Fibroblast of the aortic adventitia (primary cell): ENCODE data around the gene TXNRD2. TPM values are rescaled to one million over a fixed set of nuclear protein-coding genes. Genes with fewer than 3 reads are reported as not detected.

Experiments used
- DNase-seq: peaks from one replicate; pipeline ENCODE4 v3.0.0-alpha.2; 2010; ENCODE audit warnings: low read depth
- H3K4me3 ChIP-seq: 2 replicates; pipeline ENCODE4 v1.5.1; 2011; ENCODE audit warnings: low read depth, mild to moderate bottlenecking, control low read depth, low read length, moderate library complexity
- CTCF ChIP-seq: IDR thresholded peaks from 2 replicates; pipeline ENCODE4 v1.5.1; 2011; ENCODE audit warnings: mild to moderate bottlenecking, low read length, control low read depth, inconsistent platforms; ENCODE audit not compliant: insufficient read depth
- total RNA-seq: library from RNA; depleted of rRNA; stranded (reverse); fragments of >200 nt; gene quantifications from 2 replicates; pipeline ENCODE4 v1.2.3, GENCODE V29; 2012; ENCODE audit warnings: low replicate concordance

The TXNRD2 gene
- total RNA-seq, 1 donor, result 16.4 TPM

DNA sequence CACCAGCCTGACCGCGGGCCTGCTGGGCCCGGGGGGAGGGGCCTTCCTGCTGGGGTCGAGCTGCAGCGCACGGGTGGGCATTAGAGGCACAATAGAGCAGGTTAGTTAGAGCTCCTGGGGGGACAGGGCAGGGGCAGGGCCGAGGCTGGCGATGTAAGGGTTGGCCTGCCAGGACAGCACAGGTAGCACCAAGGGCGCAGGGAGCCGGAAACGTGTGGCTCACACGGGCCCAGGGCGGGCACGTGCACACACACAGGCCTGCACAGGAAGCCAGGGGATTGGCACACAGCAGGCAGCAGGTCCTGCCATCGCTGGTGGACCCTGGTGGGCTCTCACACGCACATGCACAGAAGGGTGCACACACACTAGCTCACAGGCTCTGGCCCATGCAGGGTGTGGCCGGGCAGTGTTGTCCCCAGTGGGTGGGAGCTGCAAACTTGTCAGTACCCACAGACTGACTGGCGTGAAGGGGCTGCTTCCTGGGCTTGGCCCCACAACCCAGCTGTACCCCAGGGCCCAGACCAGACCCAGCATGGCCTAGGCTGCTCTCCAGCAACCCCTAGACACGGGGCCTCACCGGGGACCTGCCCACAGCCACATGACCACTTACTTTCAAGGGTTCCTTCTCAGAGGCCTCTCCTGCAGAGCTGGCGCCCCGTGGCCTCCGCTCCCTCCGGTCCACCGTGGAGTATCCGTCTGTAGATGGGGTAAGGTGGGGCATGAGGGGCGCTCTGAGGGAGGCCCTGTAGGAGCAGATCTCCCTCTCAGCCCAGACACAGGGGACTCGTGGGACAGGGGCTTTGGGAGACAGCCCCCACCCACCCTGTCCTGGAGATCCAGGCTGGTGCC is 29.9 kb upstream of the TXNRD2 start:
- no peak for DNase-seq
- TF ChIP-seq CTCF, result no peak
- H3K4me3 ChIP-seq, result no peak overlapping the region

- no peak overlapping the region for H3K4me3 ChIP-seq
- DNase-seq, result peak; percentile 62
- peak; percentile 94 for TF ChIP-seq CTCF
Measured at GRCh38 chr22:19970479-19971275, 29.1 kb upstream of the TXNRD2 start.

DNA sequence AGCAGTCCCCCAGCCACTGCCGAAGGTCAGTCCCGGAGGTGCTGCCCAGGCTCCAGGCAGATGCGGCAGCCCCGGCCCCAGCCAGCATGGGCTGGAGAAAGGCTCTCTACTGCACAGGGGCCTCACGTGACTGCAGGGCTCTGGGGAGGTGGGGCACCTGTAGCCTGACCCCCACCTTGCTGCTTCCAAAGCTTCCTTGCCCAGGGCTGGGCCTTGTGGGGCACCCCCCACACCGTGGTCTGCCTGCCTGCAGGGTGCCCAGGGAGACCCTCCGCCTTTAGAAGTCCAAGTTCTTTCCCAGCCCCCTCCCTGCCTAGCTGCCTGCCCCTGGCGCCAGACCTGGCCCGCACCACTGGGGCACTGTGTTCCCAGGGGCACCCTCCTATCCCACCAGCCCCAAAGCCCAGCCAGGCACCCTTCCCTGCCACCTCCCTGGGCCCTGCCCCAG is 28.4 kb upstream of the TXNRD2 start:
- no peak for TF ChIP-seq CTCF
- H3K4me3 ChIP-seq, result no peak overlapping the region
- no peak for DNase-seq

DNA sequence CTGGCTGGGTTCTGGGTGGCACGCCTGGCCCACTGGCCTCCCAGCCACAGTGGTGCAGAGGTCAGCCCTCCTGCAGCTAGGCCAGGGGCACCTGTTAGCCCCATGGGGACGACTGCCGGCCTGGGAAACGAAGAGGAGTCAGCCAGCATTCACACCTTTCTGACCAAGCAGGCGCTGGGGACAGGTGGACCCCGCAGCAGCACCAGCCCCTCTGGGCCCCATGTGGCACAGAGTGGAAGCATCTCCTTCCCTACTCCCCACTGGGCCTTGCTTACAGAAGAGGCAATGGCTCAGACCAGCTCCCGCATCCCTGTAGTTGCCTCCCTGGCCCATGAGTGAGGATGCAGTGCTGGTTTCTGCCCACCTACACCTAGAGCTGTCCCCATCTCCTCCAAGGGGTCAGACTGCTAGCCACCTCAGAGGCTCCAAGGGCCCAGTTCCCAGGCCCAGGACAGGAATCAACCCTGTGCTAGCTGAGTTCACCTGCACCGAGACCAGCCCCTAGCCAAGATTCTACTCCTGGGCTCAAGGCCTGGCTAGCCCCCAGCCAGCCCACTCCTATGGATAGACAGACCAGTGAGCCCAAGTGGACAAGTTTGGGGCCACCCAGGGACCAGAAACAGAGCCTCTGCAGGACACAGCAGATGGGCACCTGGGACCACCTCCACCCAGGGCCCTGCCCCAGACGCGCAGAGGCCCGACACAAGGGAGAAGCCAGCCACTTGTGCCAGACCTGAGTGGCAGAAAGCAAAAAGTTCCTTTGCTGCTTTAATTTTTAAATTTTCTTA is 27.7 kb upstream of the TXNRD2 start:
- H3K4me3 ChIP-seq, result no peak overlapping the region
- TF ChIP-seq CTCF, result no peak
- no peak for DNase-seq

- no peak for DNase-seq
- H3K4me3 ChIP-seq, result no peak overlapping the region
- no peak for TF ChIP-seq CTCF
Measured at GRCh38 chr22:19968450-19968891, 26.9 kb upstream of the TXNRD2 start.

DNA sequence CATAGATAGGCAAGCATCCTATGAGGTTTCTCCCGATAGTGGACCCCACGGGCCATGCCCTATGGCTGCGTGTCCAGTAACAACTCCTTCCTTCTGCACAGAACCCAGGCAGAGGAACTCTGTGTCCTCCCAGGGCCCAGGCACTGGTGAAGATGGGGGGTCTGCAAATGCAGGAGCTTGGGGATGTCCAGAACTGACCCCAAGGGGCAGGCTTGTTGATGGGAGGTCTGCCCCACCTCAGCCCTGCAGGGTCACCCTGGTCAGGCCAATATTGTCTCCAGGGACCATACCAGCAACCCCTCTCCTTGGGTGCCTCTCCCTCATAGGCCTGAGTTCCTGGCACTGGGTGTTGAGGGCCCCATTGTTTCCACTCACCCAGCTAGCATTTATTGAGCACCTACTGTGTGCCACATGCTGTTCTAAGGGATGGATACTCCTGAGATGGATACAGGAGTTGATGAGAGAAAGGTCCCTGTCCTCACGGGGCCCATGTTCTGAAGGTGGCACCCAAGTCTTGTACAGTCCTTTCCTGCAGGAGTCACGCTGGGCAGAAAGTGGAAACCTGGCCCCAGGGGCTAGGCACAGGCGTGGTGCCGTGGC is 26.3 kb upstream of the TXNRD2 start:
- H3K4me3 ChIP-seq, result no peak overlapping the region
- no peak for TF ChIP-seq CTCF
- DNase-seq, result no peak
